Stimulated activated CD4-positive, alpha-beta T cell treated with anti-CD3 and anti-CD28 coated beads, Interleukin-4, amount 100 ng/mL, for 24 hours (primary cell): ENCODE measurements around the gene UNK.
A peak's percentile ranks its signal among the peaks of the same experiment; 100 is the strongest.
"Not testable (repeated sequence)": the region's sequence is repeated elsewhere in the genome, so short reads cannot be mapped to it uniquely, and the experiment has no call there.

Experiments
- DNase-seq: peaks from one replicate; pipeline ENCODE4 v3.0.0-alpha.2; 2020

UNK gene

GRCh38 chr17:75855310-75856061, 70.9 kb downstream of the UNK start, which contains the start of gene WBP2:
TSS of gene WBP2 (minus strand) at chr17:75855335. CDS start at chr17:75855297, 38 bp downstream.
- DNase-seq: peak; percentile 99

- DNase-seq: no peak
Observed at GRCh38 chr17:75856062-75856756, 71.6 kb downstream of the UNK start.

- not testable (repeated sequence) for DNase-seq
Observed at GRCh38 chr17:75859358-75859757, 74.8 kb downstream of the UNK start.

- DNase-seq: no peak
Observed at GRCh38 chr17:75861927-75862317, 77.3 kb downstream of the UNK start.

GRCh38 chr17:75864448-75864871, 79.9 kb downstream of the UNK start:
- peak; percentile 37 for DNase-seq

GRCh38 chr17:75864887-75865286, 80.3 kb downstream of the UNK start:
- not testable (repeated sequence) for DNase-seq

GRCh38 chr17:75865404-75866188, 81.0 kb downstream of the UNK start:
- DNase-seq: not testable (repeated sequence)

- not testable (repeated sequence) for DNase-seq
Observed at GRCh38 chr17:75868730-75869281, 84.2 kb downstream of the UNK start.

GRCh38 chr17:75869282-75870141, 84.9 kb downstream of the UNK start:
- DNase-seq: no peak

- DNase-seq: not testable (repeated sequence)
Observed at GRCh38 chr17:75870228-75870627, 85.6 kb downstream of the UNK start.

- DNase-seq: peak; percentile 44
Observed at GRCh38 chr17:75872434-75873351, 88.1 kb downstream of the UNK start.

GRCh38 chr17:75873587-75874322, 89.1 kb downstream of the UNK start:
- DNase-seq: no peak

GRCh38 chr17:75874323-75875181, 89.9 kb downstream of the UNK start:
- no peak for DNase-seq
